Activated naive CD8-positive, alpha-beta T cell treated with anti-CD3 and anti-CD28 coated beads, Interleukin-2, amount 50 U/mL, for 24 hours (primary cell): ENCODE data around the gene OSBPL8.

Experiments
- ATAC-seq: fragments of 150-1000 bp; cut with Tn5 transposase; one replicate; pipeline ENCODE4 v1.10.0; 2021
- DNase-seq: peaks from one replicate; pipeline ENCODE4 v3.0.0; 2021
- H3K27ac Mint-ChIP-seq: one replicate; pipeline ENCODE4 v1.8.0; 2021; ENCODE audit warnings: mild to moderate bottlenecking, mixed read lengths
- H3K27me3 Mint-ChIP-seq: one replicate; pipeline ENCODE4 v1.8.0; 2021; ENCODE audit warnings: mixed read lengths
- H3K36me3 Mint-ChIP-seq: one replicate; pipeline ENCODE4 v1.8.0; 2021; ENCODE audit warnings: low read depth, mixed read lengths
- H3K4me1 Mint-ChIP-seq: one replicate; pipeline ENCODE4 v1.8.0; 2021; ENCODE audit warnings: mixed read lengths
- H3K4me3 Mint-ChIP-seq: one replicate; pipeline ENCODE4 v1.8.0; 2021; ENCODE audit warnings: mild to moderate bottlenecking, moderate library complexity, mixed read lengths
- H3K9me3 Mint-ChIP-seq: one replicate; pipeline ENCODE4 v1.8.0; 2021; ENCODE audit warnings: mixed read lengths

OSBPL8 gene

GRCh38 chr12:76568130-76568529 is 8.6 kb upstream of the OSBPL8 start:
- ATAC-seq = no peak
- peaks cover 2% of the 10 kb centered on the region for H3K9me3 Mint-ChIP-seq
- no peaks in the 10 kb centered on the region for H3K27me3 Mint-ChIP-seq
- no peak for DNase-seq
- H3K27ac Mint-ChIP-seq = no peak overlapping the region
- peaks cover 5% of the 10 kb centered on the region for H3K4me1 Mint-ChIP-seq
- no peak overlapping the region for H3K4me3 Mint-ChIP-seq
- H3K36me3 Mint-ChIP-seq = no peaks in the 10 kb centered on the region

GRCh38 chr12:76563061-76563460 is 3.5 kb upstream of the OSBPL8 start:
- no peaks in the 10 kb centered on the region for H3K36me3 Mint-ChIP-seq
- no peaks in the 10 kb centered on the region for H3K9me3 Mint-ChIP-seq
- DNase-seq (no peak), ATAC-seq (no peak)
- peaks cover 13% of the 10 kb centered on the region for H3K4me1 Mint-ChIP-seq
- H3K27me3 Mint-ChIP-seq = no peaks in the 10 kb centered on the region
- no peak overlapping the region for H3K4me3 Mint-ChIP-seq
- no peak overlapping the region for H3K27ac Mint-ChIP-seq

- Mint-ChIP-seq H3K9me3 (no peaks in the 10 kb centered on the region), H3K27ac (no peak overlapping the region), H3K4me3 (no peak overlapping the region), H3K27me3 (no peaks in the 10 kb centered on the region), H3K4me1 (peaks cover 20% of the 10 kb centered on the region), H3K36me3 (no peaks in the 10 kb centered on the region)
- no peak for ATAC-seq
- DNase-seq = no peak
These were observed 2.6 kb upstream of the OSBPL8 start for GRCh38 chr12:76562130-76562529.

GRCh38 chr12:76560086-76560491 is 518 bp upstream of the OSBPL8 start:
- H3K4me3 Mint-ChIP-seq = peak overlapping the region; percentile 95
- H3K27me3 Mint-ChIP-seq = no peaks in the 10 kb centered on the region
- H3K36me3 Mint-ChIP-seq = peaks cover 6% of the 10 kb centered on the region
- DNase-seq (no peak), ATAC-seq (no peak)
- H3K27ac Mint-ChIP-seq = peak overlapping the region; percentile 92
- H3K9me3 Mint-ChIP-seq = no peaks in the 10 kb centered on the region
- peaks cover 41% of the 10 kb centered on the region for H3K4me1 Mint-ChIP-seq

GRCh38 chr12:76558684-76559399 is 729 bp downstream of the OSBPL8 start:
- peak; percentile 89 for ATAC-seq
- no peaks in the 10 kb centered on the region for H3K9me3 Mint-ChIP-seq
- H3K27ac Mint-ChIP-seq = peak overlapping the region; percentile 99
- H3K36me3 Mint-ChIP-seq = peaks cover 6% of the 10 kb centered on the region
- peaks cover 52% of the 10 kb centered on the region for H3K4me1 Mint-ChIP-seq
- peak; percentile 85 for DNase-seq
- peak overlapping the region; percentile 95 for H3K4me3 Mint-ChIP-seq
- H3K27me3 Mint-ChIP-seq = no peaks in the 10 kb centered on the region

GRCh38 chr12:76556368-76556767 is 3.2 kb downstream of the OSBPL8 start:
- Mint-ChIP-seq H3K27ac (no peak overlapping the region), H3K27me3 (no peaks in the 10 kb centered on the region), H3K36me3 (peaks cover 6% of the 10 kb centered on the region), H3K9me3 (no peaks in the 10 kb centered on the region), H3K4me1 (peaks cover 67% of the 10 kb centered on the region), H3K4me3 (no peak overlapping the region)
- no peak for ATAC-seq
- DNase-seq = no peak

- peaks cover 73% of the 10 kb centered on the region for H3K4me1 Mint-ChIP-seq
- DNase-seq (no peak), ATAC-seq (no peak)
- H3K27ac Mint-ChIP-seq = no peak overlapping the region
- peaks cover 6% of the 10 kb centered on the region for H3K36me3 Mint-ChIP-seq
- H3K4me3 Mint-ChIP-seq = peak overlapping the region; percentile 13
- no peaks in the 10 kb centered on the region for H3K9me3 Mint-ChIP-seq
- no peaks in the 10 kb centered on the region for H3K27me3 Mint-ChIP-seq
These were observed 3.8 kb downstream of the OSBPL8 start for GRCh38 chr12:76555797-76556196.

GRCh38 chr12:76555231-76555767 is 4.3 kb downstream of the OSBPL8 start:
- Mint-ChIP-seq H3K27ac (no peak overlapping the region), H3K4me1 (peaks cover 74% of the 10 kb centered on the region), H3K4me3 (no peak overlapping the region), H3K9me3 (no peaks in the 10 kb centered on the region), H3K27me3 (no peaks in the 10 kb centered on the region), H3K36me3 (peaks cover 6% of the 10 kb centered on the region)
- no peak for DNase-seq
- no peak for ATAC-seq

- H3K9me3 Mint-ChIP-seq = no peaks in the 10 kb centered on the region
- no peak overlapping the region for H3K27ac Mint-ChIP-seq
- H3K27me3 Mint-ChIP-seq = no peaks in the 10 kb centered on the region
- DNase-seq (no peak), ATAC-seq (no peak)
- H3K4me3 Mint-ChIP-seq = no peak overlapping the region
- peaks cover 75% of the 10 kb centered on the region for H3K4me1 Mint-ChIP-seq
- H3K36me3 Mint-ChIP-seq = peaks cover 8% of the 10 kb centered on the region
These were observed 5.0 kb downstream of the OSBPL8 start for GRCh38 chr12:76554405-76555230.

GRCh38 chr12:76552343-76552938 is 7.1 kb downstream of the OSBPL8 start:
- ATAC-seq (no peak), DNase-seq (no peak)
- peaks cover 87% of the 10 kb centered on the region for H3K4me1 Mint-ChIP-seq
- H3K9me3 Mint-ChIP-seq = no peaks in the 10 kb centered on the region
- peak overlapping the region; percentile 34 for H3K27ac Mint-ChIP-seq
- peaks cover 9% of the 10 kb centered on the region for H3K36me3 Mint-ChIP-seq
- no peaks in the 10 kb centered on the region for H3K27me3 Mint-ChIP-seq
- H3K4me3 Mint-ChIP-seq = no peak overlapping the region

- Mint-ChIP-seq H3K4me3 (no peak overlapping the region), H3K27me3 (no peaks in the 10 kb centered on the region), H3K9me3 (no peaks in the 10 kb centered on the region), H3K27ac (no peak overlapping the region), H3K36me3 (peaks cover 9% of the 10 kb centered on the region), H3K4me1 (peaks cover 84% of the 10 kb centered on the region)
- DNase-seq (no peak), ATAC-seq (no peak)
These were observed 8.1 kb downstream of the OSBPL8 start for GRCh38 chr12:76551482-76551888.

- Mint-ChIP-seq H3K27me3 (no peaks in the 10 kb centered on the region), H3K36me3 (peaks cover 4% of the 10 kb centered on the region), H3K9me3 (no peaks in the 10 kb centered on the region), H3K4me1 (peaks cover 78% of the 10 kb centered on the region), H3K4me3 (no peak overlapping the region), H3K27ac (peak overlapping the region; percentile 11)
- ATAC-seq (no peak), DNase-seq (no peak)
These were observed 10.4 kb downstream of the OSBPL8 start for GRCh38 chr12:76549131-76549530.

- Mint-ChIP-seq H3K27ac (peak overlapping the region; percentile 11), H3K36me3 (peaks cover 4% of the 10 kb centered on the region), H3K4me1 (peaks cover 80% of the 10 kb centered on the region), H3K4me3 (no peak overlapping the region), H3K27me3 (no peaks in the 10 kb centered on the region), H3K9me3 (no peaks in the 10 kb centered on the region)
- no peak for DNase-seq
- ATAC-seq = no peak
These were observed 11.2 kb downstream of the OSBPL8 start for GRCh38 chr12:76548222-76548837.

- H3K4me3 Mint-ChIP-seq = no peak overlapping the region
- DNase-seq (no peak), ATAC-seq (no peak)
- no peak overlapping the region for H3K27ac Mint-ChIP-seq
- H3K9me3 Mint-ChIP-seq = no peaks in the 10 kb centered on the region
- no peaks in the 10 kb centered on the region for H3K27me3 Mint-ChIP-seq
- peaks cover 78% of the 10 kb centered on the region for H3K4me1 Mint-ChIP-seq
- H3K36me3 Mint-ChIP-seq = peaks cover 4% of the 10 kb centered on the region
These were observed 12.0 kb downstream of the OSBPL8 start for GRCh38 chr12:76547526-76547925.
